Gastroesophageal sphincter (tissue), 3 donors: ENCODE results near the gene CNNM2.

Experiments
- EP300 ChIP-seq: sonication (generic); formaldehyde crosslinking; IDR thresholded peaks from one replicate; pipeline ENCODE4 v1.6.1; 2017; ENCODE audit warnings: antibody characterized with exemption, mild to moderate bottlenecking
- POLR2A ChIP-seq, 2 donors: fragments of 450-650 bp; IDR thresholded peaks; one replicate each; pipeline ENCODE4 v1.6.1; 2017; ENCODE audit warnings: antibody characterized with exemption in 2 of 2, mild to moderate bottlenecking in 2 of 2, moderate library complexity in 1 of 2
- TF ChIP-seq, protein P1 (sequence below), 4 experiments: fragments of 200-600 bp in 2 of 4; fragments of 450-650 bp in 2 of 4; sonication (generic) in 1 of 4; IDR thresholded peaks; one replicate each; pipeline ENCODE4 v1.5.1; 2017 to 2019; ENCODE audit warnings: antibody characterized with exemption in 4 of 4, mild to moderate bottlenecking in 2 of 4, moderate library complexity in 2 of 4

DNA sequence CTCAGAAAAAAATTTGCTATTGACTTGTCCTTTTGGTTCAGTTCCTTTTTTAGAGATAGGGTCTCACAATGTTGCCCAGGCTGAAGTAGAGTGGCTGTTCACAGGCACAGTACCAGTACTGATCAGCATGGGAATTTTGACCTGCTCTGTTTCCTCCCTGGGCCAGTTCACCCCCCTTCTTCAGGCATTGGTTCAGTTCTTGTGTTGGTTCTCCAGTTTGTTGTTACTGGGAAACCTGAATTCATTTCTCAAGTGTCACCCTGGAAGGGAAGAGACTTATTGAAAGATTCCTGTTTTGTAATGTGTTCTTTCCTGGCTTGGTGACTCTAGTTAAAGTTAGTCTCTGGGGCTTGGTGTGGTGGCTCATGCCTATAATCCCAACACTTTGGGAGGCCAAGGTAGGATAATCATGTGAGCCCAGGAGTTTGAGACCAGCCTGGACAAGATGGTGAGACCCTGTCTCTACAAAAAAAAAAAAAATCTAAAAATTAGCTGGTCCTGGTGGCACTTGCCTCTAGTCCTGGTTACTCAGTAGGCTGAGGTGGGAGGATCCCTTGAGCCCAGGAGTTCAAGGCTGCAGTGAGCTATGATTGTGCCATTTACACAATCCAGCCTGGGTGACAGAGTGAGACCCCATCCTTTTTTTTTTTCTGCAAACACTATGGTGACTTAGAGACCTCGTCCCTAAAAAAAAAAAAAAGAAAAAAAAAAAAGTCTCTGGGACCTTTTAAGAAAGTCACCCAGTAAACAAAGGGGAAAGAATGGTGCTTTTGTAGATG, 52.7 kb downstream of the CNNM2 start:
- TF ChIP-seq, protein P1, sequence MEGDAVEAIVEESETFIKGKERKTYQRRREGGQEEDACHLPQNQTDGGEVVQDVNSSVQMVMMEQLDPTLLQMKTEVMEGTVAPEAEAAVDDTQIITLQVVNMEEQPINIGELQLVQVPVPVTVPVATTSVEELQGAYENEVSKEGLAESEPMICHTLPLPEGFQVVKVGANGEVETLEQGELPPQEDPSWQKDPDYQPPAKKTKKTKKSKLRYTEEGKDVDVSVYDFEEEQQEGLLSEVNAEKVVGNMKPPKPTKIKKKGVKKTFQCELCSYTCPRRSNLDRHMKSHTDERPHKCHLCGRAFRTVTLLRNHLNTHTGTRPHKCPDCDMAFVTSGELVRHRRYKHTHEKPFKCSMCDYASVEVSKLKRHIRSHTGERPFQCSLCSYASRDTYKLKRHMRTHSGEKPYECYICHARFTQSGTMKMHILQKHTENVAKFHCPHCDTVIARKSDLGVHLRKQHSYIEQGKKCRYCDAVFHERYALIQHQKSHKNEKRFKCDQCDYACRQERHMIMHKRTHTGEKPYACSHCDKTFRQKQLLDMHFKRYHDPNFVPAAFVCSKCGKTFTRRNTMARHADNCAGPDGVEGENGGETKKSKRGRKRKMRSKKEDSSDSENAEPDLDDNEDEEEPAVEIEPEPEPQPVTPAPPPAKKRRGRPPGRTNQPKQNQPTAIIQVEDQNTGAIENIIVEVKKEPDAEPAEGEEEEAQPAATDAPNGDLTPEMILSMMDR (IDR thresholded peaks at IDR 0.05) = no peak
- no peak for TF ChIP-seq EP300
- no peak for TF ChIP-seq POLR2A (IDR thresholded peaks at IDR 0.05)
